HepG2 (cell line): ENCODE results near the gene HSD11B2. TPM values are rescaled to one million over a fixed set of nuclear protein-coding genes. Genes with fewer than 3 reads are reported as not detected.

Source experiments
- ATAC-seq: fragments of 200-7000 bp; cut with Tn5 transposase; 3 replicates; pipeline ENCODE4 v1.9.1; 2020; ENCODE audit warnings: mild to moderate bottlenecking, moderate library complexity
- BruUV-seq: library from RNA; stranded (reverse); fragments of 400-500 nt; replicated peaks from 2 replicates; lab custom pipeline; 2021; lab: Mats Ljungman, UMichigan
- CTCF ChIA-PET: fragments of 300-600 bp; formaldehyde crosslinking; extraction: SDS; loops from one replicate; lab custom pipeline; 2021; ENCODE audit warnings: low total read pairs, inconsistent platforms, low intra/inter-chr PET ratio; lab: Yijun Ruan, JAX
- POLR2A ChIA-PET: fragments of 350-600 bp; sonication (Branson Sonifier 250); formaldehyde crosslinking; loops from one replicate; lab custom pipeline; 2020; ENCODE audit warnings: antibody characterized with exemption, inconsistent platforms; lab: Yijun Ruan, JAX
- DNase-seq: peaks from one replicate; pipeline ENCODE4 v3.0.0-alpha.2; 2015; ENCODE audit warnings: low spot score
- FAIRE-seq: peaks from 3 replicates; lab custom pipeline; 2011; peaks lifted over from hg19 to GRCh38; lab: Jason Lieb, UNC
- H2AFZ ChIP-seq: one replicate; pipeline ENCODE4 v1.6.1; 2011; ENCODE audit warnings: low read length, inconsistent platforms
- H3K27ac ChIP-seq: fragments of 300-600 bp; 3 replicates; pipeline ENCODE4 v1.8.0; 2011; ENCODE audit warnings: mixed run types, mild to moderate bottlenecking, mixed read lengths, low read length, inconsistent platforms; ENCODE audit not compliant: insufficient read depth; ENCODE audit errors: extremely low read length
- H3K27me3 ChIP-seq, 2 experiments: fragments of 200-600 bp in 1 of 2; 2 replicates in 1 of 2; 3 replicates in 1 of 2; pipeline versions ENCODE4 v1.6.0 to v1.8.0; 2011; ENCODE audit warnings: low read length in 2 of 2, mild to moderate bottlenecking in 2 of 2, moderate library complexity in 2 of 2, inconsistent platforms in 1 of 2; ENCODE audit not compliant: insufficient read depth in 2 of 2, control insufficient read depth in 1 of 2
- H3K36me3 ChIP-seq, 2 experiments: fragments of 200-600 bp in 1 of 2; replicated peaks in 1 of 2; 2 replicates in 1 of 2; 3 replicates in 1 of 2; pipeline versions ENCODE4 v1.5.1 to v1.8.0; 2011; ENCODE audit warnings: low read length in 2 of 2, inconsistent platforms in 1 of 2; ENCODE audit not compliant: insufficient read depth in 2 of 2, control insufficient read depth in 1 of 2
- H3K4me1 ChIP-seq: 2 replicates; pipeline ENCODE4 v1.5.1; 2012; ENCODE audit warnings: low read length, inconsistent platforms; ENCODE audit not compliant: insufficient read depth
- H3K4me2 ChIP-seq: 2 replicates; pipeline ENCODE4 v1.6.0; 2011; ENCODE audit warnings: low read depth, low read length, inconsistent platforms
- H3K4me3 ChIP-seq, 3 experiments: fragments of 200-600 bp in 1 of 3; sonication (generic), shearing (Covaris generic) in 1 of 3; replicated peaks in 1 of 3; 2 replicates each; pipeline ENCODE4 v1.5.1; 2011 to 2016; ENCODE audit warnings: low read length in 3 of 3, inconsistent platforms in 2 of 3, low read depth in 2 of 3, mild to moderate bottlenecking in 2 of 3, control low read depth in 1 of 3, mixed read lengths in 1 of 3; ENCODE audit not compliant: insufficient read depth in 1 of 3
- H3K79me2 ChIP-seq: one replicate; pipeline ENCODE4 v1.6.1; 2011; ENCODE audit warnings: low read length, inconsistent platforms; ENCODE audit not compliant: insufficient read depth
- H3K9ac ChIP-seq: 2 replicates; pipeline ENCODE4 v1.6.0; 2011; ENCODE audit warnings: mild to moderate bottlenecking, low read depth, low read length, inconsistent platforms; ENCODE audit not compliant: insufficient read depth
- H3K9me3 ChIP-seq: 2 replicates; pipeline ENCODE4 v1.5.1; 2012; ENCODE audit warnings: mild to moderate bottlenecking, low read length
- H4K20me1 ChIP-seq: 2 replicates; pipeline ENCODE4 v1.6.0; 2011; ENCODE audit warnings: inconsistent platforms, mild to moderate bottlenecking, low read length, moderate library complexity; ENCODE audit not compliant: insufficient read depth
- HNF4A ChIP-seq: sonication (generic); formaldehyde crosslinking; IDR thresholded peaks from 2 replicates; pipeline ENCODE4 v1.4.0; 2020; ENCODE audit warnings: missing genetic modification reagents
- HNRNPH1 ChIP-seq: fragments of 200-400 bp; formaldehyde crosslinking; optimal IDR thresholded peaks from 2 replicates; pipeline ENCODE3; 2017; ENCODE audit warnings: mild to moderate bottlenecking, low read depth, low read length
- KDM5B ChIP-seq: sonication (generic); formaldehyde crosslinking; IDR thresholded peaks from 2 replicates; pipeline ENCODE4 v1.4.0; 2020; ENCODE audit warnings: missing genetic modification reagents, mild to moderate bottlenecking, borderline replicate concordance
- MEIS1 ChIP-seq: sonication (generic); formaldehyde crosslinking; IDR thresholded peaks from 2 replicates; pipeline ENCODE4 v1.9.0; 2021; ENCODE audit warnings: mild to moderate bottlenecking, missing genetic modification reagents, moderate library complexity, borderline replicate concordance
- PTBP1 ChIP-seq: fragments of 200-400 bp; formaldehyde crosslinking; IDR thresholded peaks from 2 replicates; pipeline ENCODE4 v1.6.1; 2018; ENCODE audit warnings: low read length, low read depth; ENCODE audit not compliant: poor library complexity, severe bottlenecking
- SMAD9 ChIP-seq: sonication (generic); formaldehyde crosslinking; IDR thresholded peaks from 2 replicates; pipeline ENCODE4 v1.5.1; 2020; ENCODE audit warnings: mild to moderate bottlenecking, missing genetic modification reagents
- SPEN ChIP-seq: sonication (generic); formaldehyde crosslinking; IDR thresholded peaks from 2 replicates; pipeline ENCODE4 v1.5.1; 2020; ENCODE audit warnings: low read depth, mild to moderate bottlenecking, missing genetic modification reagents
- ZBTB49 ChIP-seq: sonication (generic); formaldehyde crosslinking; IDR thresholded peaks from 2 replicates; pipeline ENCODE4 v1.4.0; 2020; ENCODE audit warnings: missing genetic modification reagents, borderline replicate concordance
- ZFP90 ChIP-seq: sonication (generic); formaldehyde crosslinking; IDR thresholded peaks from 2 replicates; pipeline ENCODE4 v1.8.0; 2022; ENCODE audit warnings: missing genetic modification reagents, mild to moderate bottlenecking, inconsistent platforms, borderline replicate concordance
- ZNF678 ChIP-seq: sonication (generic); formaldehyde crosslinking; IDR thresholded peaks from 2 replicates; pipeline ENCODE4 v1.4.0; 2020; ENCODE audit warnings: mild to moderate bottlenecking, missing genetic modification reagents
- ZNF687 ChIP-seq: sonication (generic); formaldehyde crosslinking; IDR thresholded peaks from 2 replicates; pipeline ENCODE4 v1.5.1; 2020; ENCODE audit warnings: mild to moderate bottlenecking, missing genetic modification reagents, moderate library complexity
- WGBS: methylation state at CpG from one replicate; pipeline ENCODE4 v1.1.6; 2017; ENCODE audit warnings: low lambda C conversion rate; 5-methylcytosine and 5-hydroxymethylcytosine counted together
- in situ Hi-C: cut with HindIII; loops from 2 replicates; pipeline ENCODE4 v1.10.0; 2017; ENCODE audit warnings: low pct_unique_long_range_greater_than_20kb; ENCODE audit not compliant: extremely low pct_ligation_motif_present
- intact Hi-C: fragments of 100-400 bp; cut with micrococcal nuclease; formaldehyde crosslinking; loops from one replicate; pipeline ENCODE4 v1.10.0; 2022; ENCODE audit not compliant: unreplicated experiment
- polyA plus RNA-seq, 8 experiments: library from polyadenylated mRNA; depleted of rRNA in 3 of 8; stranded (reverse) in 7 of 8; unstranded in 1 of 8; fragments of >200 nt; fragmentation: Illumina TruSeq in 4 of 8; extraction: Trizol in 4 of 8; gene quantifications; 2 replicates each; pipeline versions ENCODE4 v1.2.1 to v1.2.3, GENCODE V29; 2011 to 2016; ENCODE audit warnings: low read depth in 4 of 8, missing spikeins in 1 of 8, mixed read lengths in 1 of 8; ENCODE audit not compliant: insufficient read depth in 1 of 8
- total RNA-seq, 5 experiments: library from RNA; depleted of rRNA; stranded (reverse); fragments of >200 nt; fragmentation: Illumina TruSeq; extraction: Trizol; gene quantifications; 2 replicates each; pipeline ENCODE4 v1.2.3, GENCODE V29; 2016; ENCODE audit warnings: low read depth in 1 of 5
- TF ChIP-seq, protein P1 (sequence below): sonication (generic); formaldehyde crosslinking; IDR thresholded peaks from 2 replicates; pipeline ENCODE4 v1.8.0; 2022; ENCODE audit warnings: missing genetic modification reagents, mild to moderate bottlenecking, borderline replicate concordance

The HSD11B2 gene
- total and polyA plus RNA-seq, 2 of the 13 experiments (the other 11 are each of a cell fraction or from before 2014, with no cell fraction given) = 8.9 to 13.6 TPM

DNA sequence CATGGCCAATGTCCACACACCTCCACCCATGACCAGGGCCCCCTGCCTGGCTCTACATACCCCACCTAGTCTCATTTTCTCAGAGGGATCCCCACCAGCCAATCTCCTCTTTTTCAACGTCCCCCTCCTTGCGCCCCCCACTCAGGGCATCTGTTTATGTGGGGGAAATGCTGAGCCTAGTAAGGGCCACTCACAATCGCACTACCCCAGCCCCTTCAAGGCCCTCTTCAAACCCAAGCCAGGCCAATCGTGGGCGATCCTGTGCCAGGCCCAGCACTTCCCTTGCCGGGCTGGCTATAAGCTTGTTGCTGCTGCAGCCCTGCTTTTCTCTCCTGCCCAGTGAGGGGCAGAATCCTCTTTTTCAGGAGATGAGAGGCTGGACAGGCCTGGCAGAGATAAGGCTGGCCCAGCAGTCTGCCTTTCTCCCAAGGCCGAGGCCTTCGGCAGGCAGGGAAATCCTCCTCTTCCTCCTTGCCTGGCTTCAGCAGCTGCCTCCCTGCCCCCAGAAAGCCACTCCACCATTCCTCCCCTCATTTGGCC, 16.1 kb downstream of the HSD11B2 start (continued):
- TF ChIP-seq ZBTB49 (no peak), PTBP1 (no peak), SPEN (0 out of 2 replicates have a peak, but pooled peaks have one; percentile 13), HNRNPH1 (peak; percentile 5), MEIS1 (CRISPR knock-in tag) (no peak)

- DNase-seq (peak; percentile 49), FAIRE-seq (peak; percentile 23), ATAC-seq (peak; percentile 2; the same call in 1 of the 3 replicates)
- no peaks in the 10 kb centered on the region for H4K20me1 ChIP-seq
- H3K79me2 ChIP-seq = no peaks in the 10 kb centered on the region
- POLR2A ChIA-PET = interaction anchor here (2.8 to 6.7 kb wide), 4 partner anchors 9 to 33 kb away, joined by 10 to 182 read pairs (median 27); partner anchors contain the start of genes ATP6V0D1 and HSD11B2
- H3K4me1 ChIP-seq = peaks cover 67% of the 10 kb centered on the region
- no peaks in the 10 kb centered on the region for H3K27me3 ChIP-seq
- no peak overlapping the region for H3K4me3 ChIP-seq
- intact Hi-C loops = loop anchor here (2.0 kb wide), 1 partner anchor 17 kb away; no protein-coding TSS in a partner anchor
- peak overlapping the region; percentile 88 for H3K27ac ChIP-seq
- in situ Hi-C loops = no loop called here
- H3K9me3 ChIP-seq = no peaks in the 10 kb centered on the region
- H3K4me2 ChIP-seq = 0 out of 2 replicates have a peak overlapping the region, but pooled peaks have one; percentile 87
- H3K36me3 ChIP-seq = peaks cover 14% of the 10 kb centered on the region in 2 experiments; a peak in 4 of 5 replicates
- BruUV-seq = no TSS peak
- CTCF ChIA-PET = interaction anchor here (3.1 to 3.4 kb wide), 2 partner anchors 18 to 19 kb away, joined by 9 to 56 read pairs; no protein-coding TSS in a partner anchor
- no peak overlapping the region for H2AFZ ChIP-seq
- 74% methylated on average over 5 of the region's 6 CpGs for WGBS
- peak overlapping the region; percentile 66 for H3K9ac ChIP-seq
- TF ChIP-seq HNF4A (CRISPR knock-in tag) (0 out of 2 replicates have a peak, but pooled peaks have one; percentile 15), KDM5B (CRISPR knock-in tag) (no peak), ZNF687 (CRISPR knock-in tag) (peak; percentile 51), ZNF678 (CRISPR knock-in tag) (no peak), SMAD9 (CRISPR knock-in tag) (no peak), ZFP90 (CRISPR knock-in tag) (no peak)
- TF ChIP-seq, protein P1, sequence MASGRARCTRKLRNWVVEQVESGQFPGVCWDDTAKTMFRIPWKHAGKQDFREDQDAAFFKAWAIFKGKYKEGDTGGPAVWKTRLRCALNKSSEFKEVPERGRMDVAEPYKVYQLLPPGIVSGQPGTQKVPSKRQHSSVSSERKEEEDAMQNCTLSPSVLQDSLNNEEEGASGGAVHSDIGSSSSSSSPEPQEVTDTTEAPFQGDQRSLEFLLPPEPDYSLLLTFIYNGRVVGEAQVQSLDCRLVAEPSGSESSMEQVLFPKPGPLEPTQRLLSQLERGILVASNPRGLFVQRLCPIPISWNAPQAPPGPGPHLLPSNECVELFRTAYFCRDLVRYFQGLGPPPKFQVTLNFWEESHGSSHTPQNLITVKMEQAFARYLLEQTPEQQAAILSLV (CRISPR knock-in tag) = peak; percentile 58; the same call in 1 of the 2 replicates
Measured at GRCh38 chr16:67447508-67448076, 16.7 kb downstream of the HSD11B2 start.
